ENCODE results near the gene DDIT3.

GRCh38 chr12:57552835-57553313, 32.6 kb upstream of the DDIT3 start:
- TF ChIP-seq CTCF (conservative IDR thresholded peaks at IDR 0.05), result no peak
- TF ChIP-seq EZH2 (IDR thresholded peaks at IDR 0.05; ENCODE audit: low read depth), result no peak
